Measurements from ENCODE around the gene MAST4.

The MAST4 gene

GRCh38 chr5:66888613-66889012 lies 292.4 kb downstream of the MAST4 start:
- no peak for DNase-seq (ENCODE audit: low spot score)
- TF ChIP-seq CTCF (IDR thresholded peaks at IDR 0.05; ENCODE audit: borderline replicate concordance, control extremely low read depth, extremely low read depth, insufficient read depth, missing control alignments): no peak
- in situ Hi-C loops (cut with MboI; ENCODE audit: low sequenced_read_pairs, unreplicated experiment): no loop called here

- no peak for DNase-seq (ENCODE audit: low spot score)
- in situ Hi-C loops (cut with MboI; ENCODE audit: low sequenced_read_pairs, unreplicated experiment): no loop called here
- TF ChIP-seq CTCF (IDR thresholded peaks at IDR 0.05; ENCODE audit: borderline replicate concordance, control extremely low read depth, extremely low read depth, insufficient read depth, missing control alignments): no peak
Measured at GRCh38 chr5:66889056-66889455, 292.9 kb downstream of the MAST4 start.

- DNase-seq (ENCODE audit: low spot score): no peak
- no peak for TF ChIP-seq CTCF (IDR thresholded peaks at IDR 0.05; ENCODE audit: borderline replicate concordance, control extremely low read depth, extremely low read depth, insufficient read depth, missing control alignments)
- in situ Hi-C loops (cut with MboI; ENCODE audit: low sequenced_read_pairs, unreplicated experiment): no loop called here
Measured at GRCh38 chr5:66889524-66889923, 293.3 kb downstream of the MAST4 start.

GRCh38 chr5:66891184-66891925 lies 295.2 kb downstream of the MAST4 start:
- TF ChIP-seq CTCF (IDR thresholded peaks at IDR 0.05; ENCODE audit: borderline replicate concordance, control extremely low read depth, extremely low read depth, insufficient read depth, missing control alignments): no peak
- no peak for DNase-seq (ENCODE audit: low spot score)
- in situ Hi-C loops (cut with MboI; ENCODE audit: low sequenced_read_pairs, unreplicated experiment): no loop called here

GRCh38 chr5:66892716-66893115 lies 296.5 kb downstream of the MAST4 start:
- TF ChIP-seq CTCF (IDR thresholded peaks at IDR 0.05; ENCODE audit: borderline replicate concordance, control extremely low read depth, extremely low read depth, insufficient read depth, missing control alignments): no peak
- DNase-seq (ENCODE audit: low spot score): no peak
- in situ Hi-C loops (cut with MboI; ENCODE audit: low sequenced_read_pairs, unreplicated experiment): no loop called here

GRCh38 chr5:66894480-66895240 lies 298.5 kb downstream of the MAST4 start:
- in situ Hi-C loops (cut with MboI; ENCODE audit: low sequenced_read_pairs, unreplicated experiment): no loop called here
- DNase-seq (ENCODE audit: low spot score): no peak

More at GRCh38 chr5:66894480-66895240, 298.5 kb downstream of the MAST4 start:
- no peak for TF ChIP-seq CTCF (IDR thresholded peaks at IDR 0.05; ENCODE audit: borderline replicate concordance, control extremely low read depth, extremely low read depth, insufficient read depth, missing control alignments)

Data from GM13976 (cell line).